ENCODE measurements around the gene MCOLN1.

MCOLN1 gene

GRCh38 chr19:7522072-7522922 lies at the start of gene MCOLN1:
Gene MCOLN1 (plus strand): TSS chr19:7522624. CDS start chr19:7522751, 127 bp downstream.
- TF ChIP-seq, protein P1, sequence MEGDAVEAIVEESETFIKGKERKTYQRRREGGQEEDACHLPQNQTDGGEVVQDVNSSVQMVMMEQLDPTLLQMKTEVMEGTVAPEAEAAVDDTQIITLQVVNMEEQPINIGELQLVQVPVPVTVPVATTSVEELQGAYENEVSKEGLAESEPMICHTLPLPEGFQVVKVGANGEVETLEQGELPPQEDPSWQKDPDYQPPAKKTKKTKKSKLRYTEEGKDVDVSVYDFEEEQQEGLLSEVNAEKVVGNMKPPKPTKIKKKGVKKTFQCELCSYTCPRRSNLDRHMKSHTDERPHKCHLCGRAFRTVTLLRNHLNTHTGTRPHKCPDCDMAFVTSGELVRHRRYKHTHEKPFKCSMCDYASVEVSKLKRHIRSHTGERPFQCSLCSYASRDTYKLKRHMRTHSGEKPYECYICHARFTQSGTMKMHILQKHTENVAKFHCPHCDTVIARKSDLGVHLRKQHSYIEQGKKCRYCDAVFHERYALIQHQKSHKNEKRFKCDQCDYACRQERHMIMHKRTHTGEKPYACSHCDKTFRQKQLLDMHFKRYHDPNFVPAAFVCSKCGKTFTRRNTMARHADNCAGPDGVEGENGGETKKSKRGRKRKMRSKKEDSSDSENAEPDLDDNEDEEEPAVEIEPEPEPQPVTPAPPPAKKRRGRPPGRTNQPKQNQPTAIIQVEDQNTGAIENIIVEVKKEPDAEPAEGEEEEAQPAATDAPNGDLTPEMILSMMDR (IDR thresholded peaks at IDR 0.05; ENCODE audit: extremely low read depth, insufficient read depth, missing control alignments): no peak
- in situ Hi-C loops (cut with MboI; ENCODE audit: low pct_unique_long_range_greater_than_20kb, low sequenced_read_pairs, unreplicated experiment): no loop called here
- peak; percentile 100 for DNase-seq (ENCODE audit: low spot score)

DNA sequence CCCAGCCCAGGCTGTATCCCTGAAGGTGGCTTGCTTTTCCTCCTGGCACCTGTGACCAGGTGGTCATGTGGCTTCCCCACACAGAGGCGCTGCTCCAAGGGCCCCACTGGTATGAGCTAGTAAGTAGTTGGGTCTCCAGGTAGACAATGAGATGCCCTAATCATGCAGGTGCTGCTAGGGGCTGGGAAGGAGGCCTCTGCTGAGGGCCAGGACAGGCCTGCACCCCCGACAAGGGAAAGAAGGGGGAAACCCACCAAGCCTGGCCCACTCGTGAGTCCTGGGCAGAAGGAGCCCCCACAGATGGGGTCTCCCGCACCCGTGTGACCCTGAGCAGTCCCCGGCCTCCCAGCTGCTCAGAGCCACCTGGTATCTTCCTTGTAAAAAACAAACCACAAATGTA lies 46.8 kb upstream of the MCOLN1 start:
- peak; percentile 23 for DNase-seq (ENCODE audit: low spot score)
- TF ChIP-seq, protein P1 (IDR thresholded peaks at IDR 0.05; ENCODE audit: extremely low read depth, insufficient read depth, missing control alignments): no peak
- in situ Hi-C loops (cut with MboI; ENCODE audit: low pct_unique_long_range_greater_than_20kb, low sequenced_read_pairs, unreplicated experiment): no loop called here

DNA sequence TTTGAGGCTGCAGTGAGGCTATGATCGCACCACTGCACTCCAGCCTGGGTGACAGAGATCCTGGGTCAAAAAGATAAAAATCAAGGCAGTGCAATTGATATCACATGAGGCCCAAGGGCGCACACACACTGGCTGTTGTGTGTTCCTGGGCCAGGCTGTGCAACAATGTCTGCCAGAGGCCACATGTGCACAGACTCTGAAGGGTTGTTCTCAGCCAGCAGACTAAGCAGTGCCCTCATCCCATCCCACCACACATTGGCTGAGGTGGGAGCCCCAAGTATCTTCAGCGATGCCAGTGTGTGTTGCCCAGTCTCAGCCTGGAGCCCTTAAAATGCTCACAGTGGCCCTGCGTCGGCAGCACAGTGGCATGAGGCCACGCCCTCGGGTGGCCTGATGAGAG lies 46.2 kb upstream of the MCOLN1 start:
- in situ Hi-C loops (cut with MboI; ENCODE audit: low pct_unique_long_range_greater_than_20kb, low sequenced_read_pairs, unreplicated experiment): no loop called here
- DNase-seq (ENCODE audit: low spot score): peak; percentile 29
- TF ChIP-seq, protein P1 (IDR thresholded peaks at IDR 0.05; ENCODE audit: extremely low read depth, insufficient read depth, missing control alignments): no peak

GRCh38 chr19:7476777-7477494 lies 45.5 kb upstream of the MCOLN1 start:
- TF ChIP-seq, protein P1 (IDR thresholded peaks at IDR 0.05; ENCODE audit: extremely low read depth, insufficient read depth, missing control alignments): no peak
- in situ Hi-C loops (cut with MboI; ENCODE audit: low pct_unique_long_range_greater_than_20kb, low sequenced_read_pairs, unreplicated experiment): no loop called here
- DNase-seq (ENCODE audit: low spot score): peak; percentile 23

- in situ Hi-C loops (cut with MboI; ENCODE audit: low pct_unique_long_range_greater_than_20kb, low sequenced_read_pairs, unreplicated experiment): no loop called here
- no peak for DNase-seq (ENCODE audit: low spot score)
- TF ChIP-seq, protein P1 (IDR thresholded peaks at IDR 0.05; ENCODE audit: extremely low read depth, insufficient read depth, missing control alignments): no peak
These were observed 44.7 kb upstream of the MCOLN1 start for GRCh38 chr19:7477758-7478157.

DNA sequence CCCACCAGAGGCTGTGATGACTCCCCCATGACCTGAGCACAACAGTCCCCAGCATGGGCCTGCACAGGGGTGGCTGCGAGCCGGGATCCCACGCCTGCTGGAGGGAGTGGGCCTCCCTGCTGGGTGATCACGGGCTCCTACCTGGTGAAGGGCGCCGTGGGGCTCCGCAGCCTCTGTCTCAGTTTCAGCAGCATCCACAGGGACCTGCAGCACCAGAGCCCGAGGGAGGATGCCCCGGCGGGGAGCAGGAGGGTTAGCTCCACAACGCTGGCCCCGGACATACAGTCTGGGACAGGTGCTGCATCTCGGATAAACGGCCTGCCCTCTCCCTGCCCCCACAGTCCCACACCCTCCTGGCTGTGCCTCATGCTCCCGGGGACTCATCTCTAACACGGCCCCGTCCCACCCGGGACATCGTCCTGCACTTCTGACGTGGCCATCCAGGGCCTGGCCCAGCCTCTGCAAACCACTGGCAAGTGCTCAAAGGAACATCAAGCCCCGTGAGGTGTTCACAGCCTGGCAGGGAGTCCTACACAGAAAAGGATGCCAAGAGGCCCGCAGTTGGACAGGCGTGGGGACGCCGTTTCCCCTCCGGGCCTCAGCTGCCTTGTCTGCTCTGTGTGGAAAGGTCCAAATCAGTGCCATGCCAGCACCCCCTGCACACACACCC lies 44.1 kb upstream of the MCOLN1 start:
- no peak for DNase-seq (ENCODE audit: low spot score)
- in situ Hi-C loops (cut with MboI; ENCODE audit: low pct_unique_long_range_greater_than_20kb, low sequenced_read_pairs, unreplicated experiment): no loop called here
- TF ChIP-seq, protein P1 (IDR thresholded peaks at IDR 0.05; ENCODE audit: extremely low read depth, insufficient read depth, missing control alignments): no peak
